Measurements from ENCODE around the gene PHKG1.
"Not testable (repeated sequence)": the region's sequence is repeated elsewhere in the genome, so short reads cannot be mapped to it uniquely, and the experiment has no call there.

DNA sequence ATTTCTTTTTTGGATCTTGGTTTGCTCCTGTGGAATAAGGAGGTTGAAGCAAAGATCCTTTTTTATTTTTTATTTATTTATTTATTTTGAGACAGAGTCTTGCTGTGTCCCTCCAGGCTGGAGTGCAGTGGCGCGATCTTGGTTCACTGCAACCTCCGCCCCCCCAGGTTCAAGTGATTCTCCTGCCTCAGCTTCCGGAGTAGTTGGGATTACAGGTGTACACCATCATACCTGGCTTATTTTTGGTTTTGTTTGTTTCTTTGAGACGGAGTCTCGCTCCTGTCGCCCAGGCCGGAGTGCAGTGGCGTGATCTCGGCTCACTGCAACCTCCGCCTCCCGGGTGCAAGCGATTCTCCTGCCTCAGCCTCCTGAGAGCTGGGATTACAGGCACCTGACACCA, 26.4 kb downstream of the PHKG1 start:
- TF ChIP-seq, protein P1, sequence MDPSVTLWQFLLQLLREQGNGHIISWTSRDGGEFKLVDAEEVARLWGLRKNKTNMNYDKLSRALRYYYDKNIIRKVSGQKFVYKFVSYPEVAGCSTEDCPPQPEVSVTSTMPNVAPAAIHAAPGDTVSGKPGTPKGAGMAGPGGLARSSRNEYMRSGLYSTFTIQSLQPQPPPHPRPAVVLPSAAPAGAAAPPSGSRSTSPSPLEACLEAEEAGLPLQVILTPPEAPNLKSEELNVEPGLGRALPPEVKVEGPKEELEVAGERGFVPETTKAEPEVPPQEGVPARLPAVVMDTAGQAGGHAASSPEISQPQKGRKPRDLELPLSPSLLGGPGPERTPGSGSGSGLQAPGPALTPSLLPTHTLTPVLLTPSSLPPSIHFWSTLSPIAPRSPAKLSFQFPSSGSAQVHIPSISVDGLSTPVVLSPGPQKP (IDR thresholded peaks at IDR 0.05; ENCODE audit: low read depth, low read length): not testable (repeated sequence)
- TF ChIP-seq SREBF1 (IDR thresholded peaks at IDR 0.05; ENCODE audit: low read length); PML (IDR thresholded peaks at IDR 0.05; ENCODE audit: low read length); CHD2 (IDR thresholded peaks at IDR 0.05; ENCODE audit: borderline replicate concordance, low read depth, low read length): not testable (repeated sequence)
